GM23338 (cell line): Measurements from ENCODE around the gene NFAT5. TPM values are rescaled to one million over a fixed set of nuclear protein-coding genes. Genes with fewer than 3 reads are reported as not detected.
A peak's percentile ranks its signal among the peaks of the same experiment; 100 is the strongest.
"Not testable (repeated sequence)": the region's sequence is repeated elsewhere in the genome, so short reads cannot be mapped to it uniquely, and the experiment has no call there.

Experiments used
- ATAC-seq: fragments of 200-7000 bp; cut with Tn5 transposase; 3 replicates; pipeline ENCODE4 v1.9.1; 2020
- DNase-seq: peaks from one replicate; pipeline ENCODE4 v3.0.0-alpha.2; 2015; ENCODE audit warnings: low spot score
- H2AFZ ChIP-seq: fragments of 200-600 bp; sonication (generic); 2 replicates; pipeline ENCODE4 v1.8.0; 2016; ENCODE audit warnings: antibody characterized with exemption, mild to moderate bottlenecking, moderate library complexity
- H3F3A ChIP-seq: fragments of 200-600 bp; sonication (generic); replicated peaks from 2 replicates; pipeline ENCODE4 v1.8.0; 2017; ENCODE audit warnings: antibody characterized with exemption, mixed run types, low read depth
- H3K27ac ChIP-seq: fragments of 200-600 bp; sonication (generic); 2 replicates; pipeline ENCODE4 v1.6.1; 2016; ENCODE audit warnings: low read depth
- H3K27me3 ChIP-seq: fragments of 200-600 bp; sonication (generic); 2 replicates; pipeline ENCODE4 v1.8.0; 2016; ENCODE audit warnings: mild to moderate bottlenecking, mixed run types, moderate library complexity; ENCODE audit not compliant: insufficient read depth
- H3K36me3 ChIP-seq: fragments of 200-600 bp; sonication (generic); 2 replicates; pipeline ENCODE4 v1.8.0; 2016; ENCODE audit warnings: mild to moderate bottlenecking; ENCODE audit not compliant: insufficient read depth
- H3K4me1 ChIP-seq: fragments of 200-600 bp; sonication (generic); 2 replicates; pipeline ENCODE4 v1.8.0; 2016; ENCODE audit warnings: mild to moderate bottlenecking, moderate library complexity; ENCODE audit not compliant: insufficient read depth
- H3K4me2 ChIP-seq: fragments of 200-600 bp; sonication (generic); 2 replicates; pipeline ENCODE4 v1.7.1; 2017; ENCODE audit warnings: mixed run types
- H3K4me3 ChIP-seq: fragments of 200-600 bp; sonication (generic); 2 replicates; pipeline ENCODE4 v1.6.1; 2016; ENCODE audit warnings: mixed run types
- H3K79me2 ChIP-seq: fragments of 200-600 bp; sonication (generic); replicated peaks from 2 replicates; pipeline ENCODE4 v1.8.0; 2017; ENCODE audit warnings: mild to moderate bottlenecking; ENCODE audit not compliant: insufficient read depth
- H3K9me2 ChIP-seq: fragments of 200-600 bp; sonication (generic); 2 replicates; pipeline ENCODE4 v1.8.0; 2017; ENCODE audit not compliant: insufficient read depth
- H4K20me1 ChIP-seq: fragments of 200-600 bp; sonication (generic); replicated peaks from 2 replicates; pipeline ENCODE4 v1.8.0; 2017; ENCODE audit warnings: mild to moderate bottlenecking; ENCODE audit not compliant: insufficient read depth
- H3K27ac Mint-ChIP-seq: 2 replicates; pipeline ENCODE4 v1.8.0; 2020; ENCODE audit warnings: inconsistent platforms, mild to moderate bottlenecking, moderate library complexity, mixed read lengths
- H3K27me3 Mint-ChIP-seq: 3 replicates; pipeline ENCODE4 v1.8.0; 2022; ENCODE audit warnings: low read depth, mild to moderate bottlenecking, moderate library complexity, mixed read lengths, inconsistent platforms; ENCODE audit not compliant: insufficient read depth, poor library complexity
- H3K36me3 Mint-ChIP-seq: 3 replicates; pipeline ENCODE4 v1.8.0; 2021; ENCODE audit warnings: low read depth, mild to moderate bottlenecking, inconsistent platforms, moderate library complexity, mixed read lengths
- H3K4me1 Mint-ChIP-seq: 3 replicates; pipeline ENCODE4 v1.8.0; 2020; ENCODE audit warnings: mild to moderate bottlenecking, inconsistent platforms, mixed read lengths
- H3K4me3 Mint-ChIP-seq: 3 replicates; pipeline ENCODE4 v1.8.0; 2021; ENCODE audit warnings: moderate library complexity, mild to moderate bottlenecking, inconsistent platforms, mixed read lengths
- H3K9me3 Mint-ChIP-seq: 3 replicates; pipeline ENCODE4 v1.8.0; 2020; ENCODE audit warnings: moderate library complexity, mild to moderate bottlenecking, inconsistent platforms, mixed read lengths
- CREB1 ChIP-seq: fragments of 250-450 bp; sonication (Bioruptor Pico); IDR thresholded peaks from 2 replicates; pipeline ENCODE4 v1.5.0; 2020; ENCODE audit warnings: low read depth, mild to moderate bottlenecking, moderate library complexity
- ETS1 ChIP-seq: IDR thresholded peaks from 2 replicates; pipeline ENCODE4 v1.6.1; 2016; ENCODE audit warnings: antibody characterized with exemption
- EZH2 ChIP-seq: fragments of 200-600 bp; sonication (generic); IDR thresholded peaks from one replicate; pipeline ENCODE4 v1.8.0; 2017; ENCODE audit warnings: antibody characterized with exemption, mild to moderate bottlenecking, low read depth; ENCODE audit not compliant: unreplicated experiment
- EZH2phosphoT487 ChIP-seq: fragments of 200-600 bp; sonication (generic); IDR thresholded peaks from one replicate; pipeline ENCODE4 v1.8.1; 2018; ENCODE audit warnings: antibody characterized with exemption; ENCODE audit not compliant: unreplicated experiment
- JUNB ChIP-seq: IDR thresholded peaks from one replicate; pipeline ENCODE4 v1.6.1; 2016; ENCODE audit warnings: antibody characterized with exemption; ENCODE audit not compliant: unreplicated experiment
- NANOG ChIP-seq: IDR thresholded peaks from 2 replicates; pipeline ENCODE4 v1.6.1; 2016; ENCODE audit warnings: antibody characterized with exemption, borderline replicate concordance
- POLR2AphosphoS5 ChIP-seq: IDR thresholded peaks from 2 replicates; pipeline ENCODE4 v1.6.1; 2016; ENCODE audit warnings: antibody characterized with exemption, low read depth
- REST ChIP-seq: IDR thresholded peaks from one replicate; pipeline ENCODE4 v1.6.1; 2018; ENCODE audit warnings: antibody characterized with exemption; ENCODE audit not compliant: unreplicated experiment
- STAT1 ChIP-seq: IDR thresholded peaks from one replicate; pipeline ENCODE4 v1.6.1; 2016; ENCODE audit warnings: antibody characterized with exemption; ENCODE audit not compliant: unreplicated experiment
- ZNF114 ChIP-seq: fragments of 250-450 bp; sonication (Bioruptor Pico); IDR thresholded peaks from 2 replicates; pipeline ENCODE4 v1.5.0; 2020; ENCODE audit warnings: mild to moderate bottlenecking, moderate library complexity
- ZNF331 ChIP-seq: fragments of 250-450 bp; sonication (Bioruptor Pico); IDR thresholded peaks from 2 replicates; pipeline ENCODE4 v1.5.0; 2020; ENCODE audit warnings: low read depth, mild to moderate bottlenecking, moderate library complexity
- ZNF462 ChIP-seq: fragments of 250-450 bp; sonication (Bioruptor Pico); IDR thresholded peaks from 2 replicates; pipeline ENCODE4 v1.5.0; 2020; ENCODE audit warnings: mild to moderate bottlenecking, moderate library complexity
- polyA plus RNA-seq: library from polyadenylated mRNA; unstranded; fragments of >200 nt; fragmentation: Nextera tagmentation; extraction: Ambion mirVana; gene quantifications from 2 replicates; pipeline ENCODE4 v1.2.1, GENCODE V29; 2016
- total RNA-seq: library from RNA; depleted of rRNA; stranded (reverse); fragments of >200 nt; shearing (Covaris generic); gene quantifications from 2 replicates; pipeline ENCODE4 v1.2.3, GENCODE V29; 2014

NFAT5 gene
- total and polyA plus RNA-seq, 2 experiments from 2014 or later: 10.6 to 27.0 TPM

- ATAC-seq (no peak), DNase-seq (no peak)
- no peak for TF ChIP-seq STAT1
- no peak for TF ChIP-seq EZH2phosphoT487
- no peak for TF ChIP-seq REST
- no peak for TF ChIP-seq ZNF331 (CRISPR knock-in tag)
- no peak for TF ChIP-seq ETS1
- no peak for TF ChIP-seq EZH2
- TF ChIP-seq NANOG: no peak
- no peak for TF ChIP-seq ZNF114 (CRISPR knock-in tag)
- no peak for TF ChIP-seq CREB1 (CRISPR knock-in tag)
- no peak for TF ChIP-seq POLR2AphosphoS5
- no peak for TF ChIP-seq ZNF462 (CRISPR knock-in tag)
- TF ChIP-seq JUNB: no peak
- Histone ChIP-seq H3K9me2 (no peaks in the 10 kb centered on the region), H2AFZ (no peak overlapping the region), H3K27me3 (no peaks in the 10 kb centered on the region), H3K4me3 (peak overlapping the region; percentile 27; the same call in 1 of the 2 replicates), H3F3A (peaks cover 7% of the 10 kb centered on the region; the same call in 1 of the 2 replicates), H4K20me1 (0 out of 2 replicates have a peak, but pooled peaks cover 4% of the 10 kb centered on the region), H3K27ac (no peak overlapping the region), H3K4me2 (peak overlapping the region; percentile 66), H3K36me3 (no peaks in the 10 kb centered on the region), H3K4me1 (peaks cover 33% of the 10 kb centered on the region), H3K79me2 (peaks cover 70% of the 10 kb centered on the region)
- peak overlapping the region; percentile 58; the same call in 1 of the 2 replicates for H3K27ac Mint-ChIP-seq
- H3K4me1 Mint-ChIP-seq: peaks cover 37% of the 10 kb centered on the region
- H3K36me3 Mint-ChIP-seq: no peaks in the 10 kb centered on the region; the same call in 2 of the 3 replicates
- H3K4me3 Mint-ChIP-seq: peak overlapping the region; percentile 23; the same call in 1 of the 3 replicates
- peaks cover 6% of the 10 kb centered on the region for H3K27me3 Mint-ChIP-seq
- H3K9me3 Mint-ChIP-seq: no peaks in the 10 kb centered on the region; the same call in 2 of the 3 replicates
These were observed 2.9 kb downstream of the NFAT5 start for GRCh38 chr16:69568676-69569075.

- not testable (repeated sequence) for H2AFZ ChIP-seq, H3F3A ChIP-seq, H3K4me3 Mint-ChIP-seq, H3K4me3 ChIP-seq, H3K4me1 Mint-ChIP-seq, ATAC-seq, H3K4me2 ChIP-seq, H3K9me2 ChIP-seq, H3K36me3 ChIP-seq, H3K27ac Mint-ChIP-seq, H3K4me1 ChIP-seq, H3K27me3 Mint-ChIP-seq, H4K20me1 ChIP-seq, H3K9me3 Mint-ChIP-seq, DNase-seq, H3K27me3 ChIP-seq, H3K27ac ChIP-seq, H3K36me3 Mint-ChIP-seq
- peaks cover 87% of the 10 kb centered on the region for H3K79me2 ChIP-seq
These were observed 13.0 kb downstream of the NFAT5 start for GRCh38 chr16:69578771-69579170.
